Activated CD8-positive, alpha-beta memory T cell treated with anti-CD3 and anti-CD28 coated beads for 48 hours (primary cell): ENCODE data around the gene BPIFB3.
"Not testable (repeated sequence)": the region's sequence is repeated elsewhere in the genome, so short reads cannot be mapped to it uniquely, and the experiment has no call there.

ENCODE experiments used
- DNase-seq, 3 experiments: peaks; one replicate each; pipeline ENCODE4 v3.0.0-alpha.2; 2020; ENCODE audit warnings: low read depth in 2 of 3, low spot score in 2 of 3

The BPIFB3 gene

DNA sequence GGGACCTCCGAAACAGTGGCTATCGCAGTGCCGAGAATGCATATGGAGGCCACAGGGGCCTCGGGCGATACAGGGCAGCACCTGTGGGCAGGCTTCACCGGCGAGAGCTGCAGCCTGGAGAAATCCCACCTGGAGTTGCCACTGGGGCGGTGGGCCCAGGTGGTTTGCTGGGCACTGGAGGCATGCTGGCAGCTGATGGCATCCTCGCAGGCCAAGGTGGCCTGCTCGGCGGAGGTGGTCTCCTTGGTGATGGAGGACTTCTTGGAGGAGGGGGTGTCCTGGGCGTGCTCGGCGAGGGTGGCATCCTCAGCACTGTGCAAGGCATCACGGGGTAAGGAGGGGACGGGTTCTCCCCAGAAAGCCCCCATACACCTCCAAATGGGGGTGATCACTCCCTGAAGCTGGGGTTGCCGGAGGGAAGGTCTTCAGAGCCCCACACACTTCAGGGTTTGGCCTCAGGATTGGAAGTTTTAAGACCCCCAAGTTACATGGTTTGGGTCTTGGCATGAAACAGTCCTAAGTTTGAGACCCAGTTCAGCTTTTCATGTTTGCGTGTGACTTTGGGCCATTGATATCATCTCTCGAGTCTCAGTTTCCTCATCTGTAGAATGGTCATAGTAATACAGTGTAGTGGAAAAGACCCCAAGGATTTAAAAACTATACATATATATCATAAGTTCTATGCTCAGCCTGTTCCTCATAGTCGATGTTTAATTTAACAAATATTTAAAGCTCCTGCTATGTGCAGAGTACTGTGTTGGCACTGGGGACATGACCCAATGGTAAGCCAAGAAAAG, 30.0 kb downstream of the BPIFB3 start:
- DNase-seq = no peak

DNA sequence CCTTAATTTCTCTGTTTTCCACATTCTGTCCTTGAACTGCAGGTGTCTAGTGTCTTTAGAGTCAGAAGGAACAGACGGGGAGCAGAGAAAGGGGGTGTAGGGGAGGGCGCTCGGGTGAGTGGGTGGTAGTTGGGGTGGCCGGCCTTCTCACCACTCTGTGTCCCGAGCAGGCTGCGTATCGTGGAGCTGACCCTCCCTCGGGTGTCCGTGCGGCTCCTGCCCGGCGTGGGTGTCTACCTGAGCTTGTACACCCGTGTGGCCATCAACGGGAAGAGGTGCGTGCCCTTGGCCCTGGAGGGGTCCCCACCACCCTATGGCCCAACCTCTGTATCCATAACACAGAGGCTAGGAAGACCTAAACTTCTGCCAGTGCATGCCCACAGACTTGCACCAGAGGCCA, 31.0 kb downstream of the BPIFB3 start:
- DNase-seq = no peak

DNA sequence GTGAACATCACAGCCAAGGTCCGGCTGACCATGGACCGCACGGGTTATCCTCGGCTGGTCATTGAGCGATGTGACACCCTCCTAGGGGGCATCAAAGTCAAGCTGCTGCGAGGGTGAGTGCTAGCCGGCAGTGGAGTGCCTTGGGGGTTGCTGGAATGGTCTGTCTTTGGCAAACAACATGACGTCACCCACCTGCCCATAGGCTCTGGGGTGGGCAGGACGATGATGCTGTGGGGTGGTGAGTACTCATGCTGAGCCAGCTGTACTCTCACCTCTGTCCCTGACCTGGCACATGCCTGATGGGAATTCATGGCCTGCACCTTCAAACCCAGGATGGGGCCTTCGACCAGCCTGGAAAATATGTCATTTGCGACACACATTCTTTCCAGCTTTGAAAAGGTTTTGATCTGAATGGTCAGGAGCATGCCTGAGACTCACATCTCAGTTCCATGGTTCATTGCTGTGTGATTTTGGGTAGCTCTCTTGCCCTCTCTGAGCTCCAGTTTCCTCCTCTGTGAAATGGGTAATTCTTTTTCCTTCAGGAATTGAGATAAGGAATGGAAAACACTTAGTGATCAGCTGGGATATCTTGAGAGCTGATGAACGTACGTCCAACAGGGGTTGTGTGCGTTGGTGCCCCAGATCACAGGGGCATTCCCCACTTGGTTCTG, 32.5 kb downstream of the BPIFB3 start:
- DNase-seq = no peak

DNA sequence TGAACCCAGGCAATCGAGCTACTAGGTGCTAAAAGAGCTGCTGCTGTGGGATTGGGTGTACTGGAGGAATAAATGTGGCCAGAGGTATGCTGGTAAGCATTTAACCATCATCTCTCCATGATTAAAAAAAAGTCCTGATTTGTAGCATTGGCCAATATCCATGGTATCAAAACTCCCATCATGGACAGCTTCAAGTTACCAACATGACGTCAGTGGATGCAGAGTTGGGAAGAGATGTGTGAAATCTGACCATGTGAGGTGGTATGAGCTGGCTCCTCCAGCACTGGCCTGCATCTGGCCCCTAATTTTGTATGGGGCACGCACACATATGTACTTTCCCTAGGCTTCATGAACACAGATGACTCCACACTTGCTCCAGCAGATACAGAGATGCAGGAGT, 37.4 kb downstream of the BPIFB3 start:
- DNase-seq = no peak

DNA sequence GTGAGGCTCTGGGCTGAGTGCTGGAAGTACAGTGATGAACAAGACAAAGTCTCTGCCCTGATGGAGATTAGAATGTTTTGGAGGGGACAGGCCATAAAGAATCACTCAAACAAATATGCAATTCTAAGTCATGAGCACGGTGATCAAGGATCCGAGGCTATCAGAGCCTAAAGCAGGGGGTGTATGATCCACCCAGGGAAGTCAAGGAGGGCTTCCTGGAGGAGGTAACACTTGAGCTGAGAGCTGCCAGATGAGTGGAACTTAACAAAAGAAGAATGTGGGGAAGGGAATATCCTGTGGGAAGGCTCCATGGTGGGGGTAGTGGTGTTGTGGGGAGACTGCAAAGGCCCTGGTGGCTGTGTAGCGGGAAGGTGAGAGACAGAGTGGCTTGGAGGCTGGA, 38.0 kb downstream of the BPIFB3 start:
- DNase-seq = no peak

DNA sequence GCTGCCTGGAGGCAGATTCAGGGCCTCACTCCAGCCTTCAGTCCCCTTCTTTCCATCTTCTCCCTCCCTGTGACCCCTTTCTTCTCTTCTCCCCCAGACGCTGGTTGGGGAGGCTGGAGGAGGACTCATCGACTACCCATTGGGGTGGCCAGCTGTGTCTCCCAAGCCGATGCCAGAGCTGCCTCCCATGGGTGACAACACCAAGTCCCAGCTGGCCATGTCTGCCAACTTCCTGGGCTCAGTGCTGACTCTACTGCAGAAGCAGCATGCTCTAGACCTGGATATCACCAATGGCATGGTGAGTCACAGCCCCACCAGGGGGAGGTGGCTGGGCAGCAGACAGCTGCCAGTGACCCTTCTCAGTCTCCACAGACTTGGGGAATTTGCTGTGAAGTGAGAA, 38.7 kb downstream of the BPIFB3 start:
- no peak for DNase-seq

DNA sequence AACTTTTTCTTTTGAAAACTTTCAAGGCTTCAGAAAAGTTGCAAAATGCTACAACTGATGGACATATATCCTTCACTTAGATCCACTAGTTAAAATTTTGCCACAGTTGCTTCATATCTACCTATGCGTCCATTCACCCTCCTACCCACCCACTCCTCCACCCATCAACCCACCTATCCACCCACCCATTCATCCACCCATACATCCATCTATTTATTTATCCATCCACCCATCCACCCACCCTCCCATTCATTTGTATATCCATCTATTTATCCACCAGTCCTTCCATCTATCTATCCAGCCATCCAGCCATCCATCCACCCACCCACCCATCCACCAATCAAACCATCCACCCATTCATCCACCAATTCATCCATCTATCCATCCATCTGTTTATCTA, 39.4 kb downstream of the BPIFB3 start:
- DNase-seq = no peak

DNA sequence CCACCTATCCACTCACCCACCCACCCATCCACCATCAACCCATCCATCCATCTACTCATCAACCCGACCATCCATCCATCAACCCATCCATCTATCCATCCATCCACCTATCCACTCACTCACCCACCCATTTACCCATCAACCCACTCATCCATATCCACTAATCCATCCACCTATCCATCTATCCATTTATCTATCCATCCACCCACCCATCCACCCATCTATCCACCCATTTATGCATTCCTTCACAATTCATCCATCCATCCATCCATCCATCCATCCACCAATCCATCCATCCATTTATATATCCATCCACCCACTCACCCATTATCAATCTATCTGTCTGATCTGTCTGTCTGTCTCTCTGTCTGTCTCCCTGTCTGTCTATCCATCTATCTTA, 39.9 kb downstream of the BPIFB3 start:
- no peak for DNase-seq

DNA sequence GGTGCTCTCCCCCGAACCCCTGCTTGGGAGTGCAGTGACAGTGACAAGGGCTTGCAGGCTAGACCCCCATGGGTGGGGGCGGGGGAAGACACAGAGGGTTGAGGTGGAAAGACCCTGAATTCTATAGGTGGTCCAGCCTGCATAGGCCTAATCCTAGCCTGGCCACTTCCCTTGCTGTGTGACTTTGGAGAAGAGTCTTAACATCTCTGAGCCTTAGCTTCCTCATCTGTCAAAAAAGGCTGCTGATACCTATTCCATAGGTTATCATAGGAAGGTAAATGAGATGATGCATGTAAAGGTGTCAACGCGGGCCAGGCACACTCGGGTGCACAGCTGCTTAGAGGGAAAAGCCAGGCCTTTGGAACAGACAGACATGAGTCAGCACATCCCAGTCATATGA, 41.5 kb downstream of the BPIFB3 start:
- no peak for DNase-seq

DNA sequence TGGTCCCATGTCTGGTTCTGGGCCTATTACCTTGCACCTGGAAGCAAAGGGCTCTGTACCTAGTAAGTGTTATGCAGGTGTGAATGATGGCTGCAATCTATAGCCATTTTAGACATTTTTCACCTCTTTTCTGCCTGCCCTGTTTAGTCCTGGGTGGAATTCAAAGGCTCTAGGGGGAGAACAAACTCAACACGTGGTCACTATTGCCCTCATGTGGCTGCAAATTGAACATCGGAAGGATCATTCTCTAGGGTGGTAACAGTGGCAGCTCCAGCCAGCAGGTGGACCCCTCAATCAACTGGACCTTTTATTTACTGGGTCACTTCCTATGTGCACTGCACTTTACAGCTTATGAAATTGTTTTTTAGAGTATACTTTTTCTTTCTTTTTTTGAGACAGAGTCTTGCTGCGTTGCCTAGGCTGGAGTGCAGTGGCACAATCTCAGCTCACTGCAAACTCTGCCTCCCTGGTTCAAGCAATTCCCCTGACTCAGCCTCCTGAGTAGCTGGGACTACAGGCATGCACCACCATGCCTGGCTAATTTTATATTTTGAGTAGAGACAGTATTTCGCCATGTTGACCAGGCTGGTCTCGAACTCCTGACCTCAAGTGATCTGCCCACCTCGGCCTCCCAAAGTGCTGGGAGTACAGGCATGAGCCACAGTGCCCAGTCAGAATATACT, 42.3 kb downstream of the BPIFB3 start:
- peak in 1 of 3 experiments; percentile 8 for DNase-seq

DNA sequence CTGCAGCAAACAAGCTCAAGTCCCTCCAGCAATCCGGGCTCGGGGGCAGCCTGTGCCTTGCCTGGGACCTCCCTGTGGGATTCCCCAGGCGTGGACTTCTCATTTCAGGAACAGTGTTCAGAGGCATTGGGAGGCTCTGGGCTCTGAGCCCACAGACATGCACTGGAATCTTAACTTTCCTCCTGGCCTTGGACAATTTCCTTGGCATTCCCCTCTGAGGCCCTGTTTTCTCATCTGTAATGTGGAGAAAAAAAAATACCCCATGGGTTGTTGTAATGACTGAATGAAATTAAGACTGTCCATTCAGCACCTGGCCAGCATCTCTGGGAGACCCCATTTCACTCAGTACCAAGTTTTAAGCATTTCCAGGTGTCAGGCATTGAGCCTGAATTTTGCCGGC, 43.3 kb downstream of the BPIFB3 start:
- DNase-seq = no peak

DNA sequence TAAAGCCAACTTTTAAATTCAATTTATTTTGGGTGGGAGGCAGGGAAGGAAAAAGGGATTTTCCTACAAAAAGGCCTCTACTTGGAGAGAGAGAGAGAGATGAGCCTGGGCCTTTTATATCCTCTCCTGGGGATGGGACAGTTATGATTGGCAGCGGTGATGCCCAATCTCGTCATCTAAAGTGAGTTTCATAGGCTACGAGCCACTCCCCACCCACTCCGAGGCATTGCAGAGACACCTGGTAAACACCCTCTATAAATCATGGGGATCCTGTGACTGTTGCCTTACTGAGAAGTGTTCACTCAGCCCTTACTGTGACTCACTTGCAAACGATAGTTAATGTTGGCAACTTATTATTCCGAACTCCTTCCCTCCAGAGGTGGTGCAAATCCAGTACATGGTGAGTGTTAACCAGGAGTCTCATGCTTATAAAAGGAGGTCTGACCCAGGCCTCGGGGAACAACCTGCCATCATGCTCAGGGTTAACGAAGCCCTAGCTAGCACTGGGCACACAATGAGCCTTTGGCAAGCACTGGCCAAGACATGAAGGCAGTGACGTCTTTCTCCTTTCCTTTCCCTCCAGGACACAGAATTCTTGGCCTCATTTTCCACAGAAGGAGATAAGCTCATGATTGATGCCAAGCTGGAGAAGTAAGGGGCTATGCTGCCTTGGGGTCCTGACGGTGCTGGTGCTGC, 46.3 kb downstream of the BPIFB3 start:
- DNase-seq = no peak

DNA sequence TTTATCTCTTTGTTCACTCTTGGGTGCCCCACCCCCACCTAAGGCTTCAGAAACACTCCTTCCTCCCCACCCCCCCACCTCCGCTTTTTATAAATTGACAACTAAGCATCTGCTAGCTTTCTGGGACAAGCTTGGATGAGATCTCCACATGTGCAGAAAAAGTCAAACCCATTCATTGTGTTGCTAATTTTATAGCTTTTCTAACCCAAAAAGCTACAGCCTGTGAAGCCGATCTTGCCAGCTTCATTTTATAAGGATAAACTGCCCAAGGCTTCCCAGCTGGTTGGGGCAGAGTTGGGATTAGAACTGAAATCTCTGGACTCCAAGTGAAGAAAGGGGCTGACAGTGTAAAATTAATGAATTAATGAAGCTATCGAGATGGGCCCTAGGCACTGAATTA, 49.9 kb downstream of the BPIFB3 start:
- DNase-seq = no peak

DNA sequence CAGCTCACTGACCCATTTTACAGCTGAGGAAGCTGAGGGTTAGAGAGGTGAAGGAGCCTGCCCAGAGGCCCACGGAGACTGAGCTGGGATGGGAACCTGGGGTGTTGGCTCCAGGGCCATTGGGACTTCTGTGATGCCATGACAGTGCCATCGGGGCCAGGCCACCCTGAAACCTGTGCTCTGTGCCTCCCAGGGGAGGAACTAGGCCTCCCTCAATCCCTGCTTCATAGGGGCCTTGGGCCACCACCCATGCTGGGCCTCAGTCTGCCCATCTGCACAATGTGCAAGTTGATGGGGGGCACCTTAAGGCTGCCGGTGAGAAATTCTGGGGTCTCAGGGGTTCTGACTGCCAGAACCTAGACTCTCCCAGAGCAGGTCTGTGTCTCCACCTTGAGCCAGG, 50.6 kb downstream of the BPIFB3 start:
- DNase-seq = no peak

DNA sequence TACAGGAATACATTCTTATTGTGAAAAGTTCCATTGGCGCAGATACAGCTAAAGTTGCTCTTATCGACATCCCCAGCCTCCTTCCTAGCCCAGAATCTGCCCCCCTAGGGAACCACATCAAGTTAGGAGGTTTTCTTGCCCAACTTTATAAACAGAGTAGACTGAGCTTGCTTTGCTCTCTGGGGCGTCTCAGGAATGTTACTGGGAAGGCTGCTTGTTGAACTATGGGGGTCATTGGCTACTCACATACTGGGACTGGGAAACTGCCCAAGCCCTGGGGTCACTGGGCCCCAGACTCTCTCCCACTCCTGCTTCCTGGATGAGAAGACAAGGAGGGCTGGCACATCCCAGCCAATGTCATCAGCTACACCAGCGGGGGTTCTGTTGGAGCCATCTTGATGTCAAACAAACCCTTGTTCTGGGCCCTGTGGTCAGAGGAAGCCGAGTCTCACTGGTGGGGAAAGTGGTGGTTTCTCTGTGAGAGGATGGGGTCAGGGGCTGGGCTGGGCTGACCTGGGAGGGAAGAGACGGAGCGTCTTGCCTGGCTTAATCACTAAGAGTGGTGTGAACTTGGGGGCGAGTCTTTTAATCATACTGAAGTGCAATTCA, 51.7 kb downstream of the BPIFB3 start:
- DNase-seq = no peak

DNA sequence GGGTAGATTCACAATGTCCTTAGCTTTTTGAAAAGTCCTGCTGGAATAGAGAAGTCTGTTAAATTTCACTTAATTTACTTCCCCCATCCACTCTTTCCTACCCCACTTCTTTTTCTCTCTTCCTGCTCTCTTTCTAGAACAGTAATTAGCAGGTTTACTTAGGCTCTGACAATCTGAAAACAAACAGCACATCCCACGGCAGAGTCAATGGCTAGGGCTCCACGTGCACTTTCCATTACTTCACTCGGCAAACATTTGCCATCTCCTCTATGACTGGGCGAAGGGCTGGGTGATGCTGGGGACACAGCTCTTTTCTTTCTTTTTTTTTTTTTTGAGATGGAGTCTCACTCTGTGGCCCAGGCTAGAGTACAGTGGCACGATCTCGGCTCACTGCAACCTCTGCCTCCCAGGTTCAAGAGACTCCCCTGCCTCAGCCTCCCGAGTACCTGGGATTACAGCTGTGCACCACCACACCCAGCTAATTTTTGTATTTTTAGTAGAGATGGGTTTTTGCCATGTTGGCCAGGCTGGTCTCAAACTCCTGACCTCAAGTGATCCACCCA, 52.4 kb downstream of the BPIFB3 start:
- not testable (repeated sequence) for DNase-seq

DNA sequence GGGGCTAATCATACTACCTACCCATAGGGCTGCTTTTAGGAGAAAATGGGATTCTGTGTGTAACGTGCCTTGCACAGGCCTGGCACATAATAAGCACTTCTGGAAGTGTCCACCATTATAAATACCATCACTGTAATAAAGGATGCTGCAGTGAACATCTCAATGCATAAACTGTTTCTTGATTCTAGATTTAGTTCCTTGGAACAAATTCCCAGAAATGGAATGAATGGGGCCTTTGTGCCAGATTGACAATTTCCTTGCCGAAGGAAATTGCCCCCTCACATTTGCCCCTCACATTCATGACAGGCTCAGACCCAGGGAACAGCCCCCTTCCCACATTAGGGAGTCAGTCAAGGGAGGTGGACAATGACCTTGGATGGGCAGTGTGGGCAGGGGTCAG, 55.0 kb downstream of the BPIFB3 start:
- no peak for DNase-seq

DNA sequence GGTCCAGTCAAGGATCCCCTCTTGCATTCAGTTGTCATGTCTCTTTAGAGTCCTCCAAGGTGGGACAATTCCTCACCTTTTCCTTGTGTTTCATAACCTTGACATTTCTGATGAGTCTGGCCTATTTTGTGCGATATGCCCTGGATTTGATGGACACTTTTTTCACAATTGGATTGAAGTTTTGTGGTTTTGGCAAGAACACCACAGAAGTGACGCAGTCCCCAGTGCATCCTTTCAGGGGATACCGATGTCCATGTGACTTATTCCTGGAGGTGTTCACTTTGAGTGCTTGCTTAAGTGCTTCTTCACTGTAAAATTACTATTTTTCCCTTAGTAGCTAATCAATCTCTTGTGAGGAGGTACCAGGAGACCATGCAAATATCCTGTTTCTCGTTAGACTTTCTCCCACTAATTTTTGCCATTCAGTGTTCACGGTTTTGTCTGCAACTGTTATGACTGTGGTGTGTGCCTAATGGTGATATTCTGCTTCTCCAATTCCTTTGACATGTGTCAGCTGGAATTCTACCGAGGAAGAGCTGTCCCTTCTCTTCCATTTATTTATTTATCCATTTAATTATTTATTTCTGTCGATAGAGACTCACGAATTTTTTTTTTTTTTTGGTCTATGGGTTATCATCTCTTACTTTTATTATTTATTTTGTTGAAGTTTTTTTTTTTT, 56.6 kb downstream of the BPIFB3 start:
- no peak for DNase-seq

DNA sequence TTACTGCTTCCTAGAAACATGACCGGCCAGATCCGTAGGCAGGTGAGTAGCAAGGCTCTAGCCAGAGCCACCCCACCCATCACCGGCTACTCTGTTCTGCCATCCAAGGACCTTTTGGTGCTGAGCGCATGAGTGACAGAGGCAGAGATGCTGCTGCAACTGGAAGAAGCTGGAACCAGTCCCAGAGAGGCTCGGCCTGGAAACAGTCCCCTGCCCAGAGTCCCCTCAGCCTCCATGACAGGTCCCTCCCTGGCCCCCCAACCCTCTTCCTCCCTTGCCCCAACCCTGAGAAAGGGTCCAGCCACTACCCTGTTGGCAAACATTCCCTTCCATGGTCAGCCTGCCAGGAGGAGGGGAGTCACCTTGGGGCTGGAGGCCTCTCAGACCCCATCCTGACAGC, 57.6 kb downstream of the BPIFB3 start:
- DNase-seq = no peak
